ENCODE measurements around the gene ADAMTS12. TPM values are rescaled to one million over a fixed set of nuclear protein-coding genes. Genes with fewer than 3 reads are reported as not detected.

The ADAMTS12 gene
- polyA plus RNA-seq, 1 of the 3 experiments (the other 2 are of a cell fraction), result 2.5 TPM

DNA sequence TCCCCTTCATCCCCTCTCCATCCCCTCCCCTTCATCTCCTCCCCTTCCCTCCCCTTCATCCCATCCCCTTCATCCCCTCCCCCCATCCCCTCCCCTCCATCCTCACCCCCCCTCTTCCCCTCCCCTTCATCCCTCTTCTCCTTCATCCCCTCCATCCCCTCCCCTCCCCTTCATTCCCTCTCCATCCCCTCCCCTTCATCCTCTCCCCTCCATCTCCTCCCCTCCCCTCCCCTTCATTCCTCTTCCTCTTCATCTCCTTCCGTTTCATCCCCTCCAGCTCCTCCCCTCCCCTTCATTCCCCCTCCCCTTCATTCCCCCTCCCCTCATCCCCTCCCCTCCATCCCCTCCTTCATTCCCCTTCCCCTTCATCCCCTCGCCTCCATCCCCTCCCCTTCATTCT is 410.9 kb downstream of the ADAMTS12 start:
- no peak overlapping the region for H3K4me3 ChIP-seq (ENCODE audit: low read depth in 2 of 2, low read length in 1 of 2)
- CTCF ChIA-PET, result no interaction called here
- 92% methylated on average over 2 of the region's 2 CpGs for WGBS (ENCODE audit: low lambda C conversion rate)

GRCh38 chr5:33479311-33479710 is 412.5 kb downstream of the ADAMTS12 start:
- POLR2A ChIA-PET, result no interaction called here

More for the DNA sequence above, 410.9 kb downstream of the ADAMTS12 start:
- H4K20me1 ChIP-seq (ENCODE audit: insufficient read depth), result no peaks in the 10 kb centered on the region
- no peaks in the 10 kb centered on the region for H3K4me1 ChIP-seq (ENCODE audit: control insufficient read depth in 1 of 2, insufficient read depth in 2 of 2, low read depth in 1 of 2, low read length in 1 of 2)
- no peak overlapping the region for H3K9ac ChIP-seq
- no peaks in the 10 kb centered on the region for H3K79me2 ChIP-seq (ENCODE audit: insufficient read depth)
- POLR2A ChIA-PET, result no interaction called here
- no peak overlapping the region for H3K27ac ChIP-seq (ENCODE audit: low read depth in 2 of 2, low read length in 1 of 2)
- TF ChIP-seq SIN3A (IDR thresholded peaks at IDR 0.05; ENCODE audit: borderline replicate concordance, low read depth, low read length) (no peak), ELF1 (IDR thresholded peaks at IDR 0.05) (no peak), RXRA (IDR thresholded peaks at IDR 0.05; ENCODE audit: borderline replicate concordance, low read depth) (no peak), EP300 (IDR thresholded peaks at IDR 0.05; ENCODE audit: borderline replicate concordance in 1 of 2, low read depth in 1 of 2, low read length in 1 of 2) (no peak), MXI1 (IDR thresholded peaks at IDR 0.05; ENCODE audit: low read depth, low read length) (no peak), FOXM1 (IDR thresholded peaks at IDR 0.05; ENCODE audit: low read depth) (no peak), TEAD4 (IDR thresholded peaks at IDR 0.05; ENCODE audit: borderline replicate concordance, insufficient read depth) (no peak), SMC3 (IDR thresholded peaks at IDR 0.05; ENCODE audit: low read depth, low read length) (no peak), TCF12 (IDR thresholded peaks at IDR 0.05) (no peak)
- TF ChIP-seq, protein P1, sequence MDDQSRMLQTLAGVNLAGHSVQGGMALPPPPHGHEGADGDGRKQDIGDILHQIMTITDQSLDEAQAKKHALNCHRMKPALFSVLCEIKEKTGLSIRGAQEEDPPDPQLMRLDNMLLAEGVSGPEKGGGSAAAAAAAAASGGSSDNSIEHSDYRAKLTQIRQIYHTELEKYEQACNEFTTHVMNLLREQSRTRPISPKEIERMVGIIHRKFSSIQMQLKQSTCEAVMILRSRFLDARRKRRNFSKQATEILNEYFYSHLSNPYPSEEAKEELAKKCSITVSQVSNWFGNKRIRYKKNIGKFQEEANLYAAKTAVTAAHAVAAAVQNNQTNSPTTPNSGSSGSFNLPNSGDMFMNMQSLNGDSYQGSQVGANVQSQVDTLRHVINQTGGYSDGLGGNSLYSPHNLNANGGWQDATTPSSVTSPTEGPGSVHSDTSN (IDR thresholded peaks at IDR 0.05), result no peak
- TF ChIP-seq, protein P2, sequence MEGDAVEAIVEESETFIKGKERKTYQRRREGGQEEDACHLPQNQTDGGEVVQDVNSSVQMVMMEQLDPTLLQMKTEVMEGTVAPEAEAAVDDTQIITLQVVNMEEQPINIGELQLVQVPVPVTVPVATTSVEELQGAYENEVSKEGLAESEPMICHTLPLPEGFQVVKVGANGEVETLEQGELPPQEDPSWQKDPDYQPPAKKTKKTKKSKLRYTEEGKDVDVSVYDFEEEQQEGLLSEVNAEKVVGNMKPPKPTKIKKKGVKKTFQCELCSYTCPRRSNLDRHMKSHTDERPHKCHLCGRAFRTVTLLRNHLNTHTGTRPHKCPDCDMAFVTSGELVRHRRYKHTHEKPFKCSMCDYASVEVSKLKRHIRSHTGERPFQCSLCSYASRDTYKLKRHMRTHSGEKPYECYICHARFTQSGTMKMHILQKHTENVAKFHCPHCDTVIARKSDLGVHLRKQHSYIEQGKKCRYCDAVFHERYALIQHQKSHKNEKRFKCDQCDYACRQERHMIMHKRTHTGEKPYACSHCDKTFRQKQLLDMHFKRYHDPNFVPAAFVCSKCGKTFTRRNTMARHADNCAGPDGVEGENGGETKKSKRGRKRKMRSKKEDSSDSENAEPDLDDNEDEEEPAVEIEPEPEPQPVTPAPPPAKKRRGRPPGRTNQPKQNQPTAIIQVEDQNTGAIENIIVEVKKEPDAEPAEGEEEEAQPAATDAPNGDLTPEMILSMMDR (IDR thresholded peaks at IDR 0.05), result no peak
- TF ChIP-seq, protein P3, sequence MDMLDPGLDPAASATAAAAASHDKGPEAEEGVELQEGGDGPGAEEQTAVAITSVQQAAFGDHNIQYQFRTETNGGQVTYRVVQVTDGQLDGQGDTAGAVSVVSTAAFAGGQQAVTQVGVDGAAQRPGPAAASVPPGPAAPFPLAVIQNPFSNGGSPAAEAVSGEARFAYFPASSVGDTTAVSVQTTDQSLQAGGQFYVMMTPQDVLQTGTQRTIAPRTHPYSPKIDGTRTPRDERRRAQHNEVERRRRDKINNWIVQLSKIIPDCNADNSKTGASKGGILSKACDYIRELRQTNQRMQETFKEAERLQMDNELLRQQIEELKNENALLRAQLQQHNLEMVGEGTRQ (IDR thresholded peaks at IDR 0.05; ENCODE audit: borderline replicate concordance, low read depth, low read length), result no peak
- H2AFZ ChIP-seq (ENCODE audit: low read depth), result no peak overlapping the region
- peaks cover 2 to 5% of the 10 kb centered on the region in 2 experiments for H3K36me3 ChIP-seq (replicated peaks in 1 of 2; ENCODE audit: control insufficient read depth in 1 of 2, insufficient read depth in 2 of 2, low read length in 1 of 2)
- H3K9me2 ChIP-seq, result no peaks in the 10 kb centered on the region
- H3K4me2 ChIP-seq, result no peak overlapping the region
- H3F3A ChIP-seq (replicated peaks; ENCODE audit: insufficient read depth), result peaks cover 6% of the 10 kb centered on the region
- no peaks in the 10 kb centered on the region for H3K27me3 ChIP-seq (ENCODE audit: insufficient read depth)
- H3K9me3 ChIP-seq, result no peaks in the 10 kb centered on the region
- no peak for DNase-seq

More at GRCh38 chr5:33479311-33479710, 412.5 kb downstream of the ADAMTS12 start:
- TF ChIP-seq, protein P1 (IDR thresholded peaks at IDR 0.05), result no peak
- CTCF ChIA-PET, result interaction anchor here (0.6 kb wide), 1 partner anchor 11 kb away, joined by 3 read pairs; no protein-coding TSS in a partner anchor
- WGBS (ENCODE audit: low lambda C conversion rate), result 99% methylated on average over 3 of the region's 3 CpGs
- Histone ChIP-seq H2AFZ (ENCODE audit: low read depth) (no peak overlapping the region), H3K9ac (no peak overlapping the region), H3K79me2 (ENCODE audit: insufficient read depth) (no peaks in the 10 kb centered on the region), H3K4me1 (ENCODE audit: control insufficient read depth in 1 of 2, insufficient read depth in 2 of 2, low read depth in 1 of 2, low read length in 1 of 2) (no peaks in the 10 kb centered on the region), H3K4me3 (ENCODE audit: low read depth in 2 of 2, low read length in 1 of 2) (no peak overlapping the region), H4K20me1 (ENCODE audit: insufficient read depth) (no peaks in the 10 kb centered on the region), H3K9me2 (no peaks in the 10 kb centered on the region), H3F3A (replicated peaks; ENCODE audit: insufficient read depth) (peaks cover 6% of the 10 kb centered on the region), H3K27me3 (ENCODE audit: insufficient read depth) (no peaks in the 10 kb centered on the region), H3K36me3 (replicated peaks in 1 of 2; ENCODE audit: control insufficient read depth in 1 of 2, insufficient read depth in 2 of 2, low read length in 1 of 2) (peaks cover 11 to 17% of the 10 kb centered on the region in 2 experiments), H3K27ac (ENCODE audit: low read depth in 2 of 2, low read length in 1 of 2) (no peak overlapping the region), H3K9me3 (no peaks in the 10 kb centered on the region), H3K4me2 (no peak overlapping the region)
- DNase-seq, result no peak

Measured in SK-N-SH (cell line).